Neural progenitor cell (in vitro differentiated cells): Measurements from ENCODE around the gene CCL26.

ENCODE experiments used
- CTCF ChIP-seq: fragments of 200-600 bp; sonication (generic); IDR thresholded peaks from 2 replicates; pipeline ENCODE4 v1.5.1; 2017; ENCODE audit warnings: antibody characterized with exemption, mild to moderate bottlenecking
- EZH2 ChIP-seq: fragments of 200-600 bp; sonication (generic); IDR thresholded peaks from 2 replicates; pipeline ENCODE4 v1.6.1; 2017; ENCODE audit warnings: antibody characterized with exemption, mild to moderate bottlenecking, moderate library complexity

DNA sequence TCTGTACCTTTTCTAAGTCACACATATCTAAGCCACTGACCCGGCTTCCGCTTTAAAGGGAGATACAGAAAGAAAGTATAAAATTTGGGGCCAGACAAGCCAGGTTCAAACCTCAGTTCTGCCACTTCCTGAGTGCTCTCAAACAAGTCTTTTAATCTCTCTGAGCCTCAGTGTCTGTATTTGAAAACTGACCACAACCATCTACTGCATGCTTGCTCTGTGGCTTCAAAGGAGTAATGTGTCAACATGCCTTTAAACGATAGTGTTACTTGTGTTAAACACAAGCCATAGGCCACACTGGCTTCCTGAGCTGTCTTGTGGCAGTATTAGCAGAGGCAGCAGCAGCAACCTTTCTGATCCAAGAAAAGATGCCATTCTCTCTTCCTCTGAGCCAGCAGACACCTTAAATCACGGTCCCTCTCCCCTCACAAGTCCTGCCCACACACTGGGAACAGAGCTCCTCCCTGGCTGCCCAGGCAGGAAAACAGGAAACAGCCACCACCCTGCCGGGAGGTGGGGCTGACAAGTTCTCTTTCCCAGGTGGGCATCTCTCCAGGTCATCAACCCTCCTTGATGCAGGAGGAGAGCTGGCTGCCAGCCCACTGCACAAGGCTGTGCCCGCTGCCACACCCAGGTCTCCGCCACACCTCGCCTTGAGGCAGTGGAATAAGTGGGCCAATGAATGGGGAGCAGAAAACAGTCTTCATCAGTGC is 44.0 kb downstream of the CCL26 start:
- no peak for TF ChIP-seq CTCF
- no peak for TF ChIP-seq EZH2
